ENCODE data around the gene GNG12. TPM values are rescaled to one million over a fixed set of nuclear protein-coding genes. Genes with fewer than 3 reads are reported as not detected.

Gene GNG12
- total RNA-seq, 3 donors from 2014 or later = 0.16 to 0.30 (median 0.18) TPM

DNA sequence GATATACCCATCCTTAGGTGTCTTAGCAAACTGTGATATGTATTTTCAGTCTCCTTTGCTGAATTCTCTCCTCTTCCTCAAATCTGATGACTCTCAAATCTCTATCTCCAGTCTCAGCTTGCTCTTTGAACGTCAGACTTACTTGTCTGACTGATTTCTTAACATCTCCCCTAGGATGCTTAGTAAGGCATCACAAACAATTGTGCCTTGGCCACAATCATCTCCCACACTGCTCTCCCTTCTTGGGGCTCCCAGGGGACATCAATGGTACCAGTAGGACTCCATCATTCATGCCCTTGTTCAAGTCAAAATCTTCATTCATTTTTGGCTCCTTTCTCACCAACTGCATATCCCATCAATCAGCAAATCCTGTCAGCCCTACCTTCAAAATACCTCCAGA lies 42.0 kb downstream of the GNG12 start:
- no peak for ATAC-seq
- Mint-ChIP-seq H3K4me3 (no peak overlapping the region), H3K27me3 (ENCODE audit: low read depth) (peaks cover 14% of the 10 kb centered on the region), H3K4me1 (ENCODE audit: low read depth) (no peaks in the 10 kb centered on the region), H3K9me3 (no peaks in the 10 kb centered on the region), H3K36me3 (ENCODE audit: insufficient read depth) (no peaks in the 10 kb centered on the region)
- no peak for DNase-seq

DNA sequence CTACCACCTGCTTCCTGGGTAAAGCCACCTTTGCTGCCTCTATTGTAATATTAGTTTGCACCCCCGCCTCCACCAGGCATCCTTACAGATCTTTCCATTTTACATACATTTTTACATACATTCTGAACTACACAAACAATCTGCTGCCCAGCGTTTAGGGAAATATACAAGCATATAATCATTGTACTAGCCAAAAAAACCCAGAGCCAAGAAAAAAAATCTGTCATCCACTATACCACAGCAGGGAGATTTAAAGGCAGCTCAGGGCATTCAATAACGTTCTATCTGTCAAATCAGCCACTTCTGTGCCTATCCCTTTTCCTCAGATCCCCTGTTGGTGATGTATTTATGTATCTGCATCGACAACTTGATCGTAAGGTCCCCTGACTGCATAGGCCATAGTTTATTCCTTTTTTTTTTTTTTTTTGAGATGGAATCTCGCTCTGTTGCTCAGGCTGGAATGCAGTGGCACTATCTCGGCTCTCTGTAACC lies 43.0 kb downstream of the GNG12 start:
- Mint-ChIP-seq H3K4me3 (no peak overlapping the region), H3K36me3 (ENCODE audit: insufficient read depth) (no peaks in the 10 kb centered on the region), H3K9me3 (no peaks in the 10 kb centered on the region), H3K27me3 (ENCODE audit: low read depth) (peaks cover 14% of the 10 kb centered on the region), H3K4me1 (ENCODE audit: low read depth) (no peaks in the 10 kb centered on the region)
- ATAC-seq (no peak), DNase-seq (no peak)

GRCh38 chr1:67789551-67789950 lies 43.7 kb downstream of the GNG12 start:
- no peaks in the 10 kb centered on the region for H3K9me3 Mint-ChIP-seq
- H3K4me3 Mint-ChIP-seq = no peak overlapping the region
- H3K4me1 Mint-ChIP-seq (ENCODE audit: low read depth) = no peaks in the 10 kb centered on the region
- ATAC-seq = no peak
- H3K36me3 Mint-ChIP-seq (ENCODE audit: insufficient read depth) = no peaks in the 10 kb centered on the region
- H3K27me3 Mint-ChIP-seq (ENCODE audit: low read depth) = peaks cover 12% of the 10 kb centered on the region
- DNase-seq = no peak

GRCh38 chr1:67788904-67789303 lies 44.4 kb downstream of the GNG12 start:
- no peak overlapping the region for H3K4me3 Mint-ChIP-seq
- ATAC-seq (no peak), DNase-seq (no peak)
- H3K4me1 Mint-ChIP-seq (ENCODE audit: low read depth) = no peaks in the 10 kb centered on the region
- no peaks in the 10 kb centered on the region for H3K9me3 Mint-ChIP-seq
- peaks cover 8% of the 10 kb centered on the region for H3K27me3 Mint-ChIP-seq (ENCODE audit: low read depth)
- H3K36me3 Mint-ChIP-seq (ENCODE audit: insufficient read depth) = no peaks in the 10 kb centered on the region

DNA sequence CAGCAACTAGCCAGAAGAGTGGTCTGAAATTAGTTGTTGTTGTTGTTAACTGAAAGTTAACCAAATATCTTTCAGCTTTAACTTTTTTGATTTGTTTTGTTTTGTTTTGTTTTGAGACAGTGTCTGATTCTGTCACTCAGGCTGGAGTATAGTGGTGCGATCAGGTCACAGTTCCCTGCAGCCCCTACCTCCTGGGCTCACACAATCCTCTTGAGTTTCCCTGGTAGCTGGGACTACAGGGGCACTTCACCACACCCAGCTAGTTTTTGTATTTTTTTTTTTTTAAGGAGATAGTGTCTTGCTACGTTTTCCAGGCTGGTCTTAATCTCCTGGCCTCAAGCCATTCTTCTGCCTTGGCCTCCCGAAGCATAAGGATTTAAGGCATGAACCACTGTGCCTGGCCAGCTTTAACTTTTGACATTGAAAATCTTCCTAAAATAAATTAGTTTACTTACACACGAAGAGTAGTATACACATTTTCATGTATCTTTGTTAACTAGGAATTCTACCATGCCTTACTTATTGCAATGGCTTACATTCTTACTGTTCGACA lies 45.0 kb downstream of the GNG12 start:
- DNase-seq (no peak), ATAC-seq (no peak)
- Mint-ChIP-seq H3K4me1 (ENCODE audit: low read depth) (no peaks in the 10 kb centered on the region), H3K36me3 (ENCODE audit: insufficient read depth) (no peaks in the 10 kb centered on the region), H3K9me3 (no peaks in the 10 kb centered on the region), H3K4me3 (no peak overlapping the region), H3K27me3 (ENCODE audit: low read depth) (peaks cover 4% of the 10 kb centered on the region)

GRCh38 chr1:67787746-67788145 lies 45.5 kb downstream of the GNG12 start:
- Mint-ChIP-seq H3K4me3 (no peak overlapping the region), H3K9me3 (no peaks in the 10 kb centered on the region), H3K4me1 (ENCODE audit: low read depth) (no peaks in the 10 kb centered on the region), H3K27me3 (ENCODE audit: low read depth) (peaks cover 4% of the 10 kb centered on the region), H3K36me3 (ENCODE audit: insufficient read depth) (no peaks in the 10 kb centered on the region)
- DNase-seq (no peak), ATAC-seq (no peak)

GRCh38 chr1:67785847-67786753 lies 47.2 kb downstream of the GNG12 start:
- no peaks in the 10 kb centered on the region for H3K36me3 Mint-ChIP-seq (ENCODE audit: insufficient read depth)
- ATAC-seq = no peak
- H3K27me3 Mint-ChIP-seq (ENCODE audit: low read depth) = peaks cover 4% of the 10 kb centered on the region
- no peaks in the 10 kb centered on the region for H3K4me1 Mint-ChIP-seq (ENCODE audit: low read depth)
- no peak overlapping the region for H3K4me3 Mint-ChIP-seq
- DNase-seq = no peak
- no peaks in the 10 kb centered on the region for H3K9me3 Mint-ChIP-seq

- Mint-ChIP-seq H3K27me3 (ENCODE audit: low read depth) (peaks cover 2% of the 10 kb centered on the region), H3K9me3 (no peaks in the 10 kb centered on the region), H3K4me1 (ENCODE audit: low read depth) (no peaks in the 10 kb centered on the region), H3K4me3 (no peak overlapping the region), H3K36me3 (ENCODE audit: insufficient read depth) (no peaks in the 10 kb centered on the region)
- ATAC-seq (no peak), DNase-seq (no peak)
Observed at GRCh38 chr1:67784545-67785186, 48.6 kb downstream of the GNG12 start.

DNA sequence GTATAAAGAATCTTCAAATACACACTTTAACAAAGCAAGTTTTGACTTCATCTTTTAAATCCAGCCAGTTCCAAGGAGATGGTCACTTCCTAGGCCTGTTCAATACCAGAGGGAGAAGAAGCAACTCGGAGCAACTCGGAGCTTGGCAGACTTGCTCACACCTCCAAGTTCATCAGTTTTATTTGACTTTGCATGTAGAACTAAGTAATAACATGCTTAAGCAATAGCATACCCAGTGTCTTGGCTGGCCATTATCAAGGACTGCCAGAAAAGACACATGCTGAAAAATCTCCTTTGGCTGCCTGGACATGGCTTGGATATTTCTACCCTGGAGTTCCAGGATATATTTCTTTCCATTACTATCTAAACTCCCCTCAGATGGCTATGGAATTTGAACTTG lies 52.6 kb downstream of the GNG12 start:
- DNase-seq (no peak), ATAC-seq (no peak)
- no peak overlapping the region for H3K4me3 Mint-ChIP-seq
- H3K9me3 Mint-ChIP-seq = no peaks in the 10 kb centered on the region
- H3K4me1 Mint-ChIP-seq (ENCODE audit: low read depth) = no peaks in the 10 kb centered on the region
- H3K36me3 Mint-ChIP-seq (ENCODE audit: insufficient read depth) = no peaks in the 10 kb centered on the region
- peaks cover 3% of the 10 kb centered on the region for H3K27me3 Mint-ChIP-seq (ENCODE audit: low read depth)

- Mint-ChIP-seq H3K4me3 (no peak overlapping the region), H3K4me1 (ENCODE audit: low read depth) (no peaks in the 10 kb centered on the region), H3K27me3 (ENCODE audit: low read depth) (peaks cover 6% of the 10 kb centered on the region), H3K36me3 (ENCODE audit: insufficient read depth) (no peaks in the 10 kb centered on the region), H3K9me3 (no peaks in the 10 kb centered on the region)
- DNase-seq = no peak
- ATAC-seq = no peak
Observed at GRCh38 chr1:67777440-67777839, 55.8 kb downstream of the GNG12 start.

GRCh38 chr1:67777016-67777415 lies 56.3 kb downstream of the GNG12 start:
- H3K9me3 Mint-ChIP-seq = no peaks in the 10 kb centered on the region
- no peak for ATAC-seq
- H3K36me3 Mint-ChIP-seq (ENCODE audit: insufficient read depth) = no peaks in the 10 kb centered on the region
- no peak for DNase-seq
- H3K4me1 Mint-ChIP-seq (ENCODE audit: low read depth) = no peaks in the 10 kb centered on the region
- peaks cover 6% of the 10 kb centered on the region for H3K27me3 Mint-ChIP-seq (ENCODE audit: low read depth)
- H3K4me3 Mint-ChIP-seq = no peak overlapping the region

- ATAC-seq (no peak), DNase-seq (no peak)
- H3K4me1 Mint-ChIP-seq (ENCODE audit: low read depth) = no peaks in the 10 kb centered on the region
- no peaks in the 10 kb centered on the region for H3K9me3 Mint-ChIP-seq
- H3K36me3 Mint-ChIP-seq (ENCODE audit: insufficient read depth) = no peaks in the 10 kb centered on the region
- H3K27me3 Mint-ChIP-seq (ENCODE audit: low read depth) = peaks cover 23% of the 10 kb centered on the region
- H3K4me3 Mint-ChIP-seq = no peak overlapping the region
Observed at GRCh38 chr1:67773462-67773861, 59.8 kb downstream of the GNG12 start.

GRCh38 chr1:67771749-67772148 lies 61.5 kb downstream of the GNG12 start:
- H3K27me3 Mint-ChIP-seq (ENCODE audit: low read depth) = peaks cover 26% of the 10 kb centered on the region
- ATAC-seq (no peak), DNase-seq (no peak)

DNA sequence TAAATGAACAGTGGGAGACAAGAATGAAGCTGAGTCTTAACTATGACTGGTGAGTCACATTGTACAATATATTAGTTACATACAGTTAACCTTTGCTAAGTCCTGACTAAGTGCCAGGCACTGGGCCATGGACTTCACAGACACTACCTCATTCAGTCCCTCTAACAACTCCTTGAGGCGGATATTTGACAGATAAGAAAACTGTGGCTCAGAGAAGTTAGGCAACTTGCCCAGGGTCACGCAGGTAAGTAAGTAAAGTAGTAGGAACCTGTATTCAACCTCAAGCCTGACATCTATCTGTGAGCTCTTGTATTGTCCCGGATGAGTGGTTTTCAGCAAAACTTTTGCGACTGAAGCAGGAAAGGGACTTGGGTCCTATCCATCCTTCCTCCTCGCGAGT lies 62.1 kb downstream of the GNG12 start:
- no peak for ATAC-seq

More at GRCh38 chr1:67771749-67772148, 61.5 kb downstream of the GNG12 start:
- Mint-ChIP-seq H3K9me3 (no peaks in the 10 kb centered on the region), H3K4me1 (ENCODE audit: low read depth) (no peaks in the 10 kb centered on the region), H3K36me3 (ENCODE audit: insufficient read depth) (no peaks in the 10 kb centered on the region), H3K4me3 (no peak overlapping the region)

More for the DNA sequence above, 62.1 kb downstream of the GNG12 start:
- no peak for DNase-seq
- no peak overlapping the region for H3K4me3 Mint-ChIP-seq
- peaks cover 30% of the 10 kb centered on the region for H3K27me3 Mint-ChIP-seq (ENCODE audit: low read depth)
- H3K36me3 Mint-ChIP-seq (ENCODE audit: insufficient read depth) = no peaks in the 10 kb centered on the region
- no peaks in the 10 kb centered on the region for H3K9me3 Mint-ChIP-seq
- H3K4me1 Mint-ChIP-seq (ENCODE audit: low read depth) = peaks cover 4% of the 10 kb centered on the region
